Mesenchymal stem cell (in vitro differentiated cells and primary cell): ENCODE results near the gene KCNA1.
A peak's percentile ranks its signal among the peaks of the same experiment; 100 is the strongest.

ENCODE experiments used
- DNase-seq: peaks from one replicate; pipeline ENCODE4 v3.0.0-alpha.2; 2013
- H2AFZ ChIP-seq: one replicate; pipeline ENCODE4 v1.6.1; 2013; ENCODE audit warnings: low read depth, mild to moderate bottlenecking, control low read depth, inconsistent platforms, low read length, moderate library complexity
- H2AK5ac ChIP-seq: 2 replicates; pipeline ENCODE4 v1.6.1; 2013; ENCODE audit warnings: low read length, moderate library complexity, mild to moderate bottlenecking, inconsistent platforms; ENCODE audit not compliant: severe bottlenecking
- H2BK120ac ChIP-seq: one replicate; pipeline ENCODE4 v1.6.1; 2013; ENCODE audit warnings: low read depth, mild to moderate bottlenecking, inconsistent platforms, low read length, moderate library complexity
- H2BK12ac ChIP-seq, 2 experiments: one replicate each; pipeline ENCODE4 v1.6.1; 2013; ENCODE audit warnings: inconsistent platforms in 2 of 2, low read length in 2 of 2, mild to moderate bottlenecking in 2 of 2, moderate library complexity in 2 of 2, control low read depth in 1 of 2
- H2BK15ac ChIP-seq: one replicate; pipeline ENCODE4 v1.6.1; 2013; ENCODE audit warnings: mild to moderate bottlenecking, low read depth, inconsistent platforms; ENCODE audit not compliant: poor library complexity, severe bottlenecking
- H2BK5ac ChIP-seq: 2 replicates; pipeline ENCODE4 v1.6.1; 2013; ENCODE audit warnings: low read depth, mild to moderate bottlenecking, low read length, control low read depth, inconsistent platforms; ENCODE audit not compliant: poor library complexity, severe bottlenecking
- H3K14ac ChIP-seq, 2 experiments: one replicate each; pipeline ENCODE4 v1.6.1; 2013; ENCODE audit warnings: inconsistent platforms in 2 of 2, low read length in 2 of 2, control low read depth in 1 of 2, mild to moderate bottlenecking in 1 of 2, moderate library complexity in 1 of 2
- H3K18ac ChIP-seq, 2 experiments: one replicate each; pipeline ENCODE4 v1.6.1; 2013; ENCODE audit warnings: inconsistent platforms in 2 of 2, low read length in 2 of 2, control low read depth in 1 of 2, low read depth in 1 of 2, mild to moderate bottlenecking in 1 of 2
- H3K23ac ChIP-seq, 2 experiments: one replicate each; pipeline ENCODE4 v1.6.1; 2013; ENCODE audit warnings: inconsistent platforms in 2 of 2, low read length in 2 of 2, mild to moderate bottlenecking in 2 of 2, moderate library complexity in 2 of 2, control low read depth in 1 of 2
- H3K27ac ChIP-seq: 2 replicates; pipeline ENCODE4 v1.5.1; 2013; ENCODE audit warnings: mild to moderate bottlenecking, moderate library complexity, low read length, control low read depth, inconsistent platforms; ENCODE audit not compliant: poor library complexity, severe bottlenecking
- H3K27me3 ChIP-seq, 2 experiments: 2 replicates each; pipeline versions ENCODE4 v1.6.1 to v1.7.0; 2013; ENCODE audit warnings: low read length in 2 of 2, mild to moderate bottlenecking in 2 of 2, moderate library complexity in 2 of 2, control low read depth in 1 of 2, inconsistent platforms in 1 of 2; ENCODE audit not compliant: control insufficient read depth in 1 of 2, insufficient read depth in 1 of 2
- H3K36me3 ChIP-seq, 2 experiments: 2 replicates each; pipeline versions ENCODE4 v1.6.1 to v1.7.0; 2013; ENCODE audit warnings: low read length in 2 of 2, control low read depth in 1 of 2, inconsistent platforms in 1 of 2, low read depth in 1 of 2, mild to moderate bottlenecking in 1 of 2; ENCODE audit not compliant: insufficient read depth in 2 of 2, control insufficient read depth in 1 of 2
- H3K4ac ChIP-seq, 2 experiments: one replicate each; pipeline ENCODE4 v1.6.1; 2013; ENCODE audit warnings: inconsistent platforms in 2 of 2, low read length in 2 of 2, mild to moderate bottlenecking in 2 of 2, moderate library complexity in 2 of 2, control low read depth in 1 of 2, low read depth in 1 of 2
- H3K4me1 ChIP-seq: 2 replicates; pipeline ENCODE4 v1.6.1; 2013; ENCODE audit warnings: low read depth, low read length, control low read depth; ENCODE audit not compliant: control insufficient read depth, insufficient read depth
- H3K4me2 ChIP-seq: 2 replicates; pipeline ENCODE4 v1.6.1; 2013; ENCODE audit warnings: low read length, mild to moderate bottlenecking, inconsistent platforms; ENCODE audit not compliant: poor library complexity, severe bottlenecking
- H3K4me3 ChIP-seq, 2 experiments: 2 replicates each; pipeline versions ENCODE4 v1.5.1 to v1.7.0; 2013; ENCODE audit warnings: low read length in 2 of 2, mild to moderate bottlenecking in 2 of 2, control low read depth in 1 of 2, low read depth in 1 of 2; ENCODE audit not compliant: insufficient read depth in 1 of 2
- H3K79me1 ChIP-seq: replicated peaks from 2 replicates; pipeline ENCODE4 v1.6.1; 2013; ENCODE audit warnings: mild to moderate bottlenecking, control low read depth, low read length, inconsistent platforms; ENCODE audit not compliant: poor library complexity, severe bottlenecking
- H3K9ac ChIP-seq: 2 replicates; pipeline ENCODE4 v1.7.0; 2013; ENCODE audit warnings: mild to moderate bottlenecking, low read length, moderate library complexity
- H3K9me3 ChIP-seq: 2 replicates; pipeline ENCODE4 v1.7.0; 2013; ENCODE audit warnings: mild to moderate bottlenecking, low read length; ENCODE audit not compliant: control insufficient read depth
- H4K8ac ChIP-seq: one replicate; pipeline ENCODE4 v1.6.1; 2013; ENCODE audit warnings: inconsistent platforms, mild to moderate bottlenecking, low read length, moderate library complexity
- H4K91ac ChIP-seq: one replicate; pipeline ENCODE4 v1.6.1; 2013; ENCODE audit warnings: mild to moderate bottlenecking, low read length, inconsistent platforms
- WGBS: methylation state at CpG from one replicate; pipeline ENCODE4 v1.1.7; 2013; ENCODE audit warnings: mixed read lengths; 5-methylcytosine and 5-hydroxymethylcytosine counted together

KCNA1 gene

GRCh38 chr12:4909410-4909733 is 333 bp upstream of the KCNA1 start:
- Histone ChIP-seq H2BK15ac (no peak overlapping the region), H2BK5ac (no peak overlapping the region), H3K27ac (no peak overlapping the region), H2AK5ac (no peak overlapping the region), H3K4me1 (peaks cover 16% of the 10 kb centered on the region), H3K4ac (no peak overlapping the region), H3K36me3 (no peaks in the 10 kb centered on the region), H3K27me3 (peaks cover 33 to 69% of the 10 kb centered on the region in 2 experiments), H3K9me3 (peaks cover 3% of the 10 kb centered on the region), H4K91ac (no peak overlapping the region), H2BK120ac (no peak overlapping the region), H3K4me3 (peak overlapping the region; percentile 14 to 83), H3K4me2 (no peak overlapping the region), H3K23ac (no peak overlapping the region), H3K79me1 (no peaks in the 10 kb centered on the region), H3K14ac (no peak overlapping the region), H4K8ac (no peak overlapping the region), H2BK12ac (no peak overlapping the region), H3K18ac (no peak overlapping the region), H3K9ac (peak overlapping the region; percentile 39), H2AFZ (no peak overlapping the region)
- WGBS, result 0% methylated on average over 10 of the region's 24 CpGs
- no peak for DNase-seq

GRCh38 chr12:4910502-4911315 is 1.0 kb downstream of the KCNA1 start:
- no peak overlapping the region for H3K4ac ChIP-seq
- DNase-seq, result no peak
- WGBS, result 9% methylated on average over 37 of the region's 49 CpGs
- H3K9ac ChIP-seq, result peak overlapping the region; percentile 67
- peaks cover 16% of the 10 kb centered on the region for H3K4me1 ChIP-seq
- no peaks in the 10 kb centered on the region for H3K36me3 ChIP-seq
- no peak overlapping the region for H3K14ac ChIP-seq
- peaks cover 41 to 81% of the 10 kb centered on the region in 2 experiments for H3K27me3 ChIP-seq
- no peaks in the 10 kb centered on the region for H3K79me1 ChIP-seq
- no peak overlapping the region for H3K18ac ChIP-seq
- H4K91ac ChIP-seq, result no peak overlapping the region
- H3K4me2 ChIP-seq, result peak overlapping the region; percentile 56
- H3K23ac ChIP-seq, result no peak overlapping the region
- H2BK120ac ChIP-seq, result no peak overlapping the region
- no peak overlapping the region for H2BK5ac ChIP-seq
- H3K4me3 ChIP-seq, result peak overlapping the region in 1 of 2 experiments; percentile 83
- peaks cover 3% of the 10 kb centered on the region for H3K9me3 ChIP-seq
- H4K8ac ChIP-seq, result no peak overlapping the region
- H2BK12ac ChIP-seq, result no peak overlapping the region
- no peak overlapping the region for H3K27ac ChIP-seq
- H2AFZ ChIP-seq, result no peak overlapping the region
- no peak overlapping the region for H2AK5ac ChIP-seq
- H2BK15ac ChIP-seq, result no peak overlapping the region

- Histone ChIP-seq H3K36me3 (no peaks in the 10 kb centered on the region), H2AFZ (no peak overlapping the region), H3K27ac (no peak overlapping the region), H3K14ac (no peak overlapping the region), H3K9ac (no peak overlapping the region), H3K27me3 (peaks cover 45 to 78% of the 10 kb centered on the region in 2 experiments), H3K23ac (no peak overlapping the region), H2BK12ac (no peak overlapping the region), H2BK5ac (no peak overlapping the region), H3K4me1 (peaks cover 16% of the 10 kb centered on the region), H4K8ac (no peak overlapping the region), H3K4me2 (no peak overlapping the region), H2AK5ac (no peak overlapping the region), H4K91ac (no peak overlapping the region), H3K9me3 (peaks cover 3% of the 10 kb centered on the region), H3K18ac (no peak overlapping the region), H2BK120ac (no peak overlapping the region), H3K4ac (no peak overlapping the region), H2BK15ac (no peak overlapping the region), H3K79me1 (no peaks in the 10 kb centered on the region), H3K4me3 (peak overlapping the region in 1 of 2 experiments; percentile 83)
- no peak for DNase-seq
- WGBS, result 90% methylated on average over 61 of the region's 61 CpGs
These were observed 1.8 kb downstream of the KCNA1 start for GRCh38 chr12:4911316-4911994.

- Histone ChIP-seq H3K4ac (no peak overlapping the region), H3K79me1 (no peaks in the 10 kb centered on the region), H3K4me1 (peaks cover 8% of the 10 kb centered on the region), H3K27me3 (peaks cover 45 to 47% of the 10 kb centered on the region in 2 experiments), H2AK5ac (no peak overlapping the region), H2BK12ac (no peak overlapping the region), H3K36me3 (no peaks in the 10 kb centered on the region), H4K8ac (no peak overlapping the region), H2BK120ac (no peak overlapping the region), H3K4me2 (no peak overlapping the region), H3K9me3 (peaks cover 3% of the 10 kb centered on the region), H2BK5ac (no peak overlapping the region), H3K14ac (no peak overlapping the region), H3K9ac (no peak overlapping the region), H3K4me3 (no peak overlapping the region), H4K91ac (no peak overlapping the region), H3K23ac (no peak overlapping the region), H3K18ac (no peak overlapping the region), H2AFZ (no peak overlapping the region), H2BK15ac (no peak overlapping the region), H3K27ac (no peak overlapping the region)
- 83% methylated on average over 4 of the region's 4 CpGs for WGBS
- no peak for DNase-seq
These were observed 5.0 kb downstream of the KCNA1 start for GRCh38 chr12:4914720-4915119.
